Measurements from ENCODE around the gene ARID4B.

- no peak for TF ChIP-seq CTCF (IDR thresholded peaks at IDR 0.05; ENCODE audit: low read length)
- TF ChIP-seq EZH2 (IDR thresholded peaks at IDR 0.05; ENCODE audit: borderline replicate concordance, low read length) = no peak
These were observed 3.7 kb downstream of the ARID4B start for GRCh38 chr1:235324296-235324695.
